H1 (cell line): ENCODE measurements around the gene BPHL. TPM values are rescaled to one million over a fixed set of nuclear protein-coding genes. Genes with fewer than 3 reads are reported as not detected.

ENCODE experiments used
- CTCF ChIA-PET: fragments of 300-600 bp; sonication (Branson Sonifier 250); formaldehyde crosslinking; loops from one replicate; lab custom pipeline; 2021; ENCODE audit not compliant: partially characterized antibody; lab: Charles Lee
- POLR2A ChIA-PET: fragments of 300-600 bp; sonication (Branson Sonifier 250); formaldehyde crosslinking; loops from one replicate; lab custom pipeline; 2021; ENCODE audit warnings: inconsistent platforms; ENCODE audit not compliant: partially characterized antibody; lab: Charles Lee
- DNase-seq, 2 experiments: peaks; one replicate each; pipeline versions ENCODE4 v3.0.0 to v3.0.0-alpha.2; 2010 to 2022; ENCODE audit warnings: low spot score in 2 of 2, low read depth in 1 of 2, mixed read lengths in 1 of 2
- FAIRE-seq: peaks from 2 replicates; lab custom pipeline; 2011; peaks lifted over from hg19 to GRCh38; lab: Jason Lieb, UNC
- H2AFZ ChIP-seq: 2 replicates; pipeline ENCODE4 v1.8.1; 2012; ENCODE audit warnings: low read length, inconsistent platforms
- H2AK5ac ChIP-seq: 2 replicates; pipeline ENCODE4 v1.6.1; 2013; ENCODE audit warnings: low read depth, low read length
- H2BK120ac ChIP-seq: replicated peaks from 2 replicates; pipeline ENCODE3; 2013; ENCODE audit warnings: low read depth, low read length, inconsistent platforms
- H2BK12ac ChIP-seq: 2 replicates; pipeline ENCODE4 v1.6.1; 2013; ENCODE audit warnings: low read depth, low read length
- H2BK15ac ChIP-seq: 2 replicates; pipeline ENCODE4 v1.6.1; 2013; ENCODE audit warnings: low read length
- H2BK20ac ChIP-seq: 2 replicates; pipeline ENCODE4 v1.6.1; 2013; ENCODE audit warnings: low read length
- H2BK5ac ChIP-seq: 2 replicates; pipeline ENCODE4 v1.6.1; 2013; ENCODE audit warnings: low read depth, low read length
- H3K14ac ChIP-seq: 2 replicates; pipeline ENCODE4 v1.6.1; 2013; ENCODE audit warnings: inconsistent platforms; ENCODE audit not compliant: insufficient read length
- H3K18ac ChIP-seq: 2 replicates; pipeline ENCODE4 v1.6.1; 2013; ENCODE audit warnings: low read length; ENCODE audit errors: extremely low read depth
- H3K23ac ChIP-seq: 2 replicates; pipeline ENCODE4 v1.6.1; 2013; ENCODE audit warnings: inconsistent platforms; ENCODE audit not compliant: insufficient read length
- H3K23me2 ChIP-seq: 2 replicates; pipeline ENCODE4 v1.6.1; 2013; ENCODE audit warnings: low read depth, low read length
- H3K27ac ChIP-seq: 2 replicates; pipeline ENCODE4 v1.6.1; 2011; ENCODE audit warnings: low read depth, low read length, inconsistent platforms
- H3K27me3 ChIP-seq, 4 experiments: replicated peaks in 1 of 4; 1 replicate in 1 of 4; 2 replicates in 3 of 4; pipeline versions ENCODE4 v1.6.1 to v1.8.1; 2011 to 2013; ENCODE audit warnings: low read length in 3 of 4, mild to moderate bottlenecking in 3 of 4, inconsistent platforms in 2 of 4, mixed read lengths in 2 of 4, moderate library complexity in 1 of 4; ENCODE audit not compliant: control insufficient read depth in 3 of 4, insufficient read depth in 3 of 4; ENCODE audit errors: extremely low read depth in 1 of 4
- H3K36me3 ChIP-seq, 4 experiments: 2 replicates each; pipeline versions ENCODE4 v1.6.1 to v1.8.1; 2011 to 2013; ENCODE audit warnings: mild to moderate bottlenecking in 4 of 4, low read length in 3 of 4, moderate library complexity in 2 of 4, control low read depth in 1 of 4, inconsistent platforms in 1 of 4; ENCODE audit not compliant: insufficient read depth in 4 of 4, control insufficient read depth in 2 of 4
- H3K4ac ChIP-seq: replicated peaks from 2 replicates; pipeline ENCODE3; 2013; ENCODE audit warnings: low read length, low read depth, mixed read lengths, inconsistent platforms; ENCODE audit not compliant: insufficient read length
- H3K4me1 ChIP-seq, 4 experiments: replicated peaks in 1 of 4; 1 replicate in 1 of 4; 2 replicates in 3 of 4; pipeline versions ENCODE4 v1.6.1 to v1.8.1; 2011 to 2013; ENCODE audit warnings: low read length in 3 of 4, inconsistent platforms in 2 of 4, mixed read lengths in 1 of 4; ENCODE audit not compliant: insufficient read depth in 4 of 4, control insufficient read depth in 3 of 4
- H3K4me2 ChIP-seq, 2 experiments: 2 replicates each; pipeline versions ENCODE4 v1.6.1 to v1.8.1; 2011 to 2013; ENCODE audit warnings: low read depth in 2 of 2, low read length in 2 of 2, control low read depth in 1 of 2, inconsistent platforms in 1 of 2, mild to moderate bottlenecking in 1 of 2; ENCODE audit not compliant: insufficient read depth in 1 of 2
- H3K4me3 ChIP-seq, 4 experiments: fragments of 200-600, 300-600 bp in 1 of 4; sonication (generic), shearing (Covaris generic), sonication (Bioruptor Twin) in 1 of 4; 2 replicates each; pipeline versions ENCODE4 v1.5.1 to v1.8.1; 2011 to 2016; ENCODE audit warnings: low read length in 4 of 4, low read depth in 3 of 4, control low read depth in 2 of 4, inconsistent platforms in 2 of 4, mild to moderate bottlenecking in 2 of 4, mixed read lengths in 1 of 4, moderate library complexity in 1 of 4; ENCODE audit not compliant: insufficient read depth in 2 of 4; ENCODE audit errors: extremely low read depth in 1 of 4
- H3K56ac ChIP-seq: replicated peaks from 2 replicates; pipeline ENCODE3; 2013; ENCODE audit warnings: low read depth, mild to moderate bottlenecking, mixed read lengths, low read length, inconsistent platforms; ENCODE audit not compliant: insufficient read length
- H3K79me1 ChIP-seq: 2 replicates; pipeline ENCODE4 v1.6.1; 2013; ENCODE audit warnings: low read depth, low read length, control low read depth
- H3K79me2 ChIP-seq, 2 experiments: 2 replicates each; pipeline versions ENCODE4 v1.6.1 to v1.8.1; 2012 to 2013; ENCODE audit warnings: low read length in 2 of 2, mild to moderate bottlenecking in 2 of 2, inconsistent platforms in 1 of 2; ENCODE audit not compliant: insufficient read depth in 2 of 2, control insufficient read depth in 1 of 2
- H3K9ac ChIP-seq, 4 experiments: replicated peaks in 1 of 4; 1 replicate in 1 of 4; 2 replicates in 3 of 4; pipeline versions ENCODE4 v1.6.1 to v1.8.1; 2011 to 2013; ENCODE audit warnings: low read depth in 3 of 4, low read length in 3 of 4, control low read depth in 2 of 4, mild to moderate bottlenecking in 2 of 4, moderate library complexity in 2 of 4, inconsistent platforms in 1 of 4; ENCODE audit errors: extremely low read depth in 1 of 4
- H3K9me3 ChIP-seq, 2 experiments: 2 replicates each; pipeline versions ENCODE4 v1.6.1 to v1.8.1; 2012 to 2013; ENCODE audit warnings: mild to moderate bottlenecking in 2 of 2, moderate library complexity in 2 of 2, control low read depth in 1 of 2, inconsistent platforms in 1 of 2, low read depth in 1 of 2, low read length in 1 of 2, mixed read lengths in 1 of 2; ENCODE audit not compliant: insufficient read depth in 2 of 2
- H4K20me1 ChIP-seq, 2 experiments: replicated peaks in 1 of 2; 2 replicates each; pipeline versions ENCODE3 to v1.8.1; 2011 to 2013; ENCODE audit warnings: inconsistent platforms in 2 of 2, low read length in 2 of 2, mild to moderate bottlenecking in 1 of 2; ENCODE audit not compliant: insufficient read depth in 2 of 2, control insufficient read depth in 1 of 2
- H4K5ac ChIP-seq: 2 replicates; pipeline ENCODE4 v1.6.1; 2013; ENCODE audit warnings: low read length, low read depth, mixed read lengths, inconsistent platforms; ENCODE audit not compliant: insufficient read length
- H4K8ac ChIP-seq: 2 replicates; pipeline ENCODE4 v1.8.0; 2013; ENCODE audit warnings: mild to moderate bottlenecking, moderate library complexity, low read length, inconsistent platforms; ENCODE audit not compliant: insufficient read depth; ENCODE audit errors: extremely low read depth
- H4K91ac ChIP-seq: replicated peaks from 2 replicates; pipeline ENCODE3; 2013; ENCODE audit warnings: low read length, mixed read lengths, inconsistent platforms; ENCODE audit not compliant: insufficient read length
- CBX5 ChIP-seq: fragments of 300-800, 300-1000 bp; sonication (generic); IDR thresholded peaks from 2 replicates; pipeline ENCODE4 v1.7.1; 2016; ENCODE audit warnings: antibody characterized with exemption, low read length, low read depth
- CTCF ChIP-seq, 3 experiments: IDR thresholded peaks; 1 replicate in 2 of 3; 2 replicates in 1 of 3; pipeline versions ENCODE4 v1.5.1 to v1.6.1; 2011; ENCODE audit warnings: low read length in 3 of 3, mild to moderate bottlenecking in 3 of 3, inconsistent platforms in 2 of 3, low read depth in 1 of 3, moderate library complexity in 1 of 3; ENCODE audit not compliant: insufficient read depth in 1 of 3; ENCODE audit errors: control extremely low read depth in 1 of 3
- EP300 ChIP-seq, 2 experiments: IDR thresholded peaks; 1 replicate in 1 of 2; 2 replicates in 1 of 2; pipeline ENCODE4 v1.6.1; 2011 to 2012; ENCODE audit warnings: low read depth in 2 of 2, low read length in 2 of 2, mild to moderate bottlenecking in 2 of 2, borderline replicate concordance in 1 of 2, inconsistent platforms in 1 of 2, moderate library complexity in 1 of 2
- PHF8 ChIP-seq: fragments of 200-600 bp; sonication (generic); conservative IDR thresholded peaks from 2 replicates; pipeline ENCODE4 v1.7.1; 2012; ENCODE audit warnings: low read depth, mild to moderate bottlenecking, inconsistent platforms, low read length, moderate library complexity
- RAD21 ChIP-seq, 2 experiments: IDR thresholded peaks in 1 of 2; conservative IDR thresholded peaks in 1 of 2; 2 replicates each; pipeline ENCODE4 v1.6.1; 2011; ENCODE audit warnings: low read depth in 2 of 2, low read length in 2 of 2, improper control_type of control experiment in 1 of 2, inconsistent platforms in 1 of 2, mild to moderate bottlenecking in 1 of 2, moderate library complexity in 1 of 2
- TAF7 ChIP-seq: optimal IDR thresholded peaks from 2 replicates; pipeline ENCODE3; 2011; ENCODE audit warnings: low read depth, mild to moderate bottlenecking, inconsistent platforms, low read length, moderate library complexity, borderline replicate concordance
- YY1 ChIP-seq: IDR thresholded peaks from 2 replicates; pipeline ENCODE4 v1.6.1; 2011; ENCODE audit warnings: low read depth, mild to moderate bottlenecking, low read length
- WGBS, 2 experiments: shearing (Covaris generic) in 1 of 2; methylation state at CpG; one replicate each; pipeline versions ENCODE4 v1.1.6 to v1.1.7; 2013 to 2015; ENCODE audit warnings: low lambda C conversion rate in 2 of 2, mixed read lengths in 2 of 2, inconsistent platforms in 1 of 2, low coverage in 1 of 2, missing lambda C conversion rate in 1 of 2; ENCODE audit not compliant: insufficient replicate concordance in 2 of 2, insufficient coverage in 1 of 2, insufficient read length in 1 of 2; ENCODE audit errors: extremely low coverage in 1 of 2, missing lambda C conversion rate in 1 of 2; 5-methylcytosine and 5-hydroxymethylcytosine counted together
- polyA plus RNA-seq, 7 experiments: library from polyadenylated mRNA; depleted of rRNA in 3 of 7; stranded (reverse) in 5 of 7; unstranded in 2 of 7; fragments of >200 nt in 5 of 7; fragments of 200-250 nt in 2 of 7; gene quantifications; 1 replicate in 5 of 7; 2 replicates in 1 of 7; 4 replicates in 1 of 7; pipeline versions ENCODE4 v1.2.1 to v1.2.3, GENCODE V29; 2011 to 2013; ENCODE audit warnings: missing spikeins in 2 of 7, mixed read lengths in 2 of 7
- total RNA-seq: library from RNA; stranded (reverse); fragmentation: NEBNext Ultra II Directional; extraction: Animal tissue kit (Norgen Biotek cat#: 25700); gene quantifications from 2 replicates; pipeline ENCODE4 v1.2.1, GENCODE V29; 2021

Gene BPHL
- total and polyA plus RNA-seq, 2 of the 8 experiments (the other 6 are each of a cell fraction or from before 2014, with no cell fraction given), result 24.4 to 36.4 TPM

GRCh38 chr6:3164388-3164787 is 45.9 kb downstream of the BPHL start:
- H4K91ac ChIP-seq, result peak overlapping the region; percentile 94
- H3K4me3 ChIP-seq, result no peak overlapping the region
- H4K20me1 ChIP-seq, result no peaks in the 10 kb centered on the region
- ChIA-PET POLR2A (interaction anchor here (1.0 to 6.8 kb wide), 7 partner anchors 12 to 62 kb away, joined by 3 to 58 read pairs (median 17); partner anchors contain the start of gene TUBB2B), CTCF (interaction anchor here (0.8 to 3.7 kb wide), 14 partner anchors 10 to 88 kb away, joined by 3 to 17 read pairs (median 6); no protein-coding TSS in a partner anchor)
- peaks cover 14 to 46% (median 38%) of the 10 kb centered on the region in 4 experiments for H3K4me1 ChIP-seq
- peak overlapping the region; percentile 97 for H2BK120ac ChIP-seq
- TF ChIP-seq CBX5, result no peak
- peak; percentile 27 to 64 (median 60) for TF ChIP-seq CTCF (IDR thresholded peaks at IDR 0.05; ENCODE audit: control extremely low read depth in 1 of 3, insufficient read depth in 1 of 3, low read depth in 1 of 3, low read length in 3 of 3)
- no peak for TF ChIP-seq PHF8
- TF ChIP-seq TAF7, result no peak
- TF ChIP-seq YY1, result no peak
- no peak for TF ChIP-seq EP300 (IDR thresholded peaks at IDR 0.05; ENCODE audit: borderline replicate concordance in 1 of 2, low read depth in 2 of 2, low read length in 2 of 2)
- peak; percentile 21 to 42; a peak in 3 of 4 replicates for TF ChIP-seq RAD21 (IDR thresholded peaks at IDR 0.05 in 1 of 2, conservative IDR thresholded peaks at IDR 0.05 in 1 of 2; ENCODE audit: low read depth in 2 of 2, low read length in 2 of 2)
- no peak overlapping the region for H3K27ac ChIP-seq
- H3K79me2 ChIP-seq, result no peaks in the 10 kb centered on the region
- peak overlapping the region; percentile 49 for H3K18ac ChIP-seq
- no peak overlapping the region for H3K9ac ChIP-seq
- no peak overlapping the region for H3K23ac ChIP-seq
- no peaks in the 10 kb centered on the region for H3K79me1 ChIP-seq
- no peaks in the 10 kb centered on the region for H3K36me3 ChIP-seq
- no peak overlapping the region for H4K8ac ChIP-seq
- H2BK12ac ChIP-seq, result peak overlapping the region; percentile 81; the same call in 1 of the 2 replicates
- no peak overlapping the region for H2AFZ ChIP-seq
- 82% methylated on average over 6 of the region's 6 CpGs; no CpG with 5 or more reads in 1 of the 2 experiments for WGBS, 2 experiments
- H3K27me3 ChIP-seq, result no peaks in the 10 kb centered on the region
- no peak overlapping the region for H2BK15ac ChIP-seq
- peaks cover 10% of the 10 kb centered on the region; the same call in 1 of the 2 replicates for H3K23me2 ChIP-seq
- H3K14ac ChIP-seq, result no peak overlapping the region
- H3K9me3 ChIP-seq, result no peaks in the 10 kb centered on the region
- no peak overlapping the region for H3K56ac ChIP-seq
- peak overlapping the region; percentile 100; the same call in 1 of the 2 replicates for H2AK5ac ChIP-seq
- peak overlapping the region in 1 of 2 experiments; percentile 71; a peak in 1 of 4 replicates for H3K4me2 ChIP-seq
- peak overlapping the region; percentile 99; the same call in 1 of the 2 replicates for H2BK5ac ChIP-seq
- peak overlapping the region; percentile 89; the same call in 1 of the 2 replicates for H2BK20ac ChIP-seq
- no peak overlapping the region for H4K5ac ChIP-seq
- FAIRE-seq (no peak), DNase-seq (no peak)
- H3K4ac ChIP-seq, result no peak overlapping the region
